HFFc6 (cell line): Measurements from ENCODE around the gene ADAP1. TPM values are rescaled to one million over a fixed set of nuclear protein-coding genes. Genes with fewer than 3 reads are reported as not detected.

Experiments used
- DNase-seq: peaks from one replicate; pipeline ENCODE4 v3.0.0-alpha.2; 2018
- H3K27ac Mint-ChIP-seq: 2 replicates; pipeline ENCODE4 v1.8.0; 2020; ENCODE audit warnings: mild to moderate bottlenecking, mixed read lengths
- H3K27me3 Mint-ChIP-seq: 2 replicates; pipeline ENCODE4 v1.8.0; 2021; ENCODE audit warnings: mild to moderate bottlenecking, moderate library complexity, mixed read lengths; ENCODE audit not compliant: insufficient read depth
- H3K36me3 Mint-ChIP-seq: 2 replicates; pipeline ENCODE4 v1.8.0; 2021; ENCODE audit warnings: low read depth, mixed read lengths
- H3K4me1 Mint-ChIP-seq: 2 replicates; pipeline ENCODE4 v1.8.0; 2020; ENCODE audit warnings: low read depth, mixed read lengths
- H3K4me3 Mint-ChIP-seq: 2 replicates; pipeline ENCODE4 v1.8.0; 2020; ENCODE audit warnings: mild to moderate bottlenecking, moderate library complexity, mixed read lengths
- H3K9me3 Mint-ChIP-seq: 2 replicates; pipeline ENCODE4 v1.8.0; 2020; ENCODE audit warnings: mild to moderate bottlenecking, mixed read lengths
- total RNA-seq, 6 experiments: library from RNA; stranded (reverse); fragmentation: NEBNext Ultra II Directional; extraction: Animal tissue kit (Norgen Biotek cat#: 25700); gene quantifications; 2 replicates in 1 of 6; 3 replicates in 5 of 6; pipeline ENCODE4 v1.2.3, GENCODE V29; 2021
- TF ChIP-seq, protein P1 (sequence below): fragments of 200-600 bp; sonication (generic); IDR thresholded peaks from 2 replicates; pipeline ENCODE4 v1.5.0; 2021; ENCODE audit warnings: antibody characterized with exemption, mild to moderate bottlenecking

Gene ADAP1
- total RNA-seq, 6 experiments from 2014 or later = 0.64 to 1.1 (median 0.90) TPM

- Mint-ChIP-seq H3K27ac (no peak overlapping the region), H3K9me3 (no peaks in the 10 kb centered on the region), H3K4me3 (no peak overlapping the region), H3K4me1 (no peaks in the 10 kb centered on the region), H3K36me3 (no peaks in the 10 kb centered on the region), H3K27me3 (peaks cover 13% of the 10 kb centered on the region)
- no peak for DNase-seq
- TF ChIP-seq, protein P1, sequence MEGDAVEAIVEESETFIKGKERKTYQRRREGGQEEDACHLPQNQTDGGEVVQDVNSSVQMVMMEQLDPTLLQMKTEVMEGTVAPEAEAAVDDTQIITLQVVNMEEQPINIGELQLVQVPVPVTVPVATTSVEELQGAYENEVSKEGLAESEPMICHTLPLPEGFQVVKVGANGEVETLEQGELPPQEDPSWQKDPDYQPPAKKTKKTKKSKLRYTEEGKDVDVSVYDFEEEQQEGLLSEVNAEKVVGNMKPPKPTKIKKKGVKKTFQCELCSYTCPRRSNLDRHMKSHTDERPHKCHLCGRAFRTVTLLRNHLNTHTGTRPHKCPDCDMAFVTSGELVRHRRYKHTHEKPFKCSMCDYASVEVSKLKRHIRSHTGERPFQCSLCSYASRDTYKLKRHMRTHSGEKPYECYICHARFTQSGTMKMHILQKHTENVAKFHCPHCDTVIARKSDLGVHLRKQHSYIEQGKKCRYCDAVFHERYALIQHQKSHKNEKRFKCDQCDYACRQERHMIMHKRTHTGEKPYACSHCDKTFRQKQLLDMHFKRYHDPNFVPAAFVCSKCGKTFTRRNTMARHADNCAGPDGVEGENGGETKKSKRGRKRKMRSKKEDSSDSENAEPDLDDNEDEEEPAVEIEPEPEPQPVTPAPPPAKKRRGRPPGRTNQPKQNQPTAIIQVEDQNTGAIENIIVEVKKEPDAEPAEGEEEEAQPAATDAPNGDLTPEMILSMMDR = no peak
These were observed 27.5 kb upstream of the ADAP1 start for GRCh38 chr7:981793-982510.

DNA sequence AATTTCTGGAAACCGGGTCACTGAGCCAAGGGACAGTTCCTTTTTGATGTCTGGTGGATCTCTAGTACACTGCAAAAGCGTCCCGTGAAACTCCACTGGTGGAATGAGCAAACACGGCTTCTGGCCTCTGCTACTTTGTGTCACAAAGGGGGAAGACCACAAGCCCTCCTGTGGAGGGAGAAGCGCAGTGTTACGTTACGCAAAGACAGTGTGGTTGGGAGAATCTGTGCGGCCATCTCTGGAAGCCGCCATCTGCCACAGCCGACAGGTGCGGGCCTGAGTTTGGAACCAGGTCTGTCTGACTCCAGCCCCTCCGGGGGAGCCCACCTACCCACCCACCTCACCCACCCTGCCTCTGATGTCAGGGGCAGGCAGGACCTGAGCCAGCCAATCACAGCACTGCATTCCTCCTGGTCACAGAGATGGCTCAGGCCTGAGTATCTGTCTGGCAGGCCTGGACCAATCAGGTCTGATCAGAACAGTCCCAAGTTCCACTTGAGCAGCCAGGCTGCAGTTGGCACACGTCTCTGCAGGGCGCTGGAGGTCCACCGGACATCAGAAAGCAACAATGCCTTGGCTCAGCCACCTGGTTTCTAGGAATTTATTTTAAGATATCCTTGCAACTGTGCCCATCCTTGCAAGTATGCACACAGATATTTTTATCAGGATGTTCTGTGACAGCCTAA is 25.5 kb upstream of the ADAP1 start:
- no peaks in the 10 kb centered on the region for H3K36me3 Mint-ChIP-seq
- no peak overlapping the region for H3K27ac Mint-ChIP-seq
- no peaks in the 10 kb centered on the region for H3K9me3 Mint-ChIP-seq
- DNase-seq = no peak
- no peak overlapping the region for H3K4me3 Mint-ChIP-seq
- H3K27me3 Mint-ChIP-seq = peaks cover 11% of the 10 kb centered on the region
- TF ChIP-seq, protein P1 = no peak
- H3K4me1 Mint-ChIP-seq = no peaks in the 10 kb centered on the region

- H3K36me3 Mint-ChIP-seq = no peaks in the 10 kb centered on the region
- peaks cover 11% of the 10 kb centered on the region for H3K27me3 Mint-ChIP-seq
- TF ChIP-seq, protein P1 = no peak
- H3K9me3 Mint-ChIP-seq = no peaks in the 10 kb centered on the region
- no peak overlapping the region for H3K4me3 Mint-ChIP-seq
- no peak overlapping the region for H3K27ac Mint-ChIP-seq
- H3K4me1 Mint-ChIP-seq = no peaks in the 10 kb centered on the region
- DNase-seq = no peak
These were observed 24.7 kb upstream of the ADAP1 start for GRCh38 chr7:979151-979550.

GRCh38 chr7:978416-979091 is 24.1 kb upstream of the ADAP1 start:
- Mint-ChIP-seq H3K4me3 (no peak overlapping the region), H3K4me1 (no peaks in the 10 kb centered on the region), H3K9me3 (no peaks in the 10 kb centered on the region), H3K27me3 (peaks cover 11% of the 10 kb centered on the region), H3K27ac (no peak overlapping the region), H3K36me3 (no peaks in the 10 kb centered on the region)
- no peak for DNase-seq
- TF ChIP-seq, protein P1 = no peak

GRCh38 chr7:978049-978346 is 23.5 kb upstream of the ADAP1 start:
- DNase-seq = no peak
- Mint-ChIP-seq H3K36me3 (no peaks in the 10 kb centered on the region), H3K9me3 (no peaks in the 10 kb centered on the region), H3K27me3 (peaks cover 11% of the 10 kb centered on the region), H3K27ac (no peak overlapping the region), H3K4me1 (no peaks in the 10 kb centered on the region), H3K4me3 (no peak overlapping the region)
- TF ChIP-seq, protein P1 = no peak
